Astrocyte (in vitro differentiated cells and primary cell): ENCODE data around the gene WNT9A. TPM values are rescaled to one million over a fixed set of nuclear protein-coding genes. Genes with fewer than 3 reads are reported as not detected.

ENCODE experiments used
- DNase-seq: peaks from one replicate; pipeline ENCODE4 v3.0.0-alpha.2; 2010; ENCODE audit warnings: low read depth
- FAIRE-seq: peaks from 2 replicates; lab custom pipeline; 2011; peaks lifted over from hg19 to GRCh38; lab: Jason Lieb, UNC
- H2AFZ ChIP-seq: 2 replicates; pipeline ENCODE4 v1.6.0; 2012; ENCODE audit warnings: low read depth, low read length, inconsistent platforms
- H3K27ac ChIP-seq: 2 replicates; pipeline ENCODE4 v1.5.1; 2011; ENCODE audit warnings: low read depth, low read length, inconsistent platforms
- H3K27me3 ChIP-seq: 2 replicates; pipeline ENCODE4 v1.6.0; 2011; ENCODE audit warnings: low read length, inconsistent platforms; ENCODE audit not compliant: insufficient read depth
- H3K36me3 ChIP-seq: 2 replicates; pipeline ENCODE4 v1.5.1; 2011; ENCODE audit warnings: low read length, inconsistent platforms; ENCODE audit not compliant: insufficient read depth
- H3K4me1 ChIP-seq: 2 replicates; pipeline ENCODE4 v1.5.1; 2011; ENCODE audit warnings: low read length, inconsistent platforms; ENCODE audit not compliant: insufficient read depth
- H3K4me2 ChIP-seq: 2 replicates; pipeline ENCODE4 v1.6.0; 2012; ENCODE audit warnings: low read length, inconsistent platforms
- H3K4me3 ChIP-seq: 2 replicates; pipeline ENCODE4 v1.5.1; 2011; ENCODE audit warnings: low read depth, mild to moderate bottlenecking, low read length, inconsistent platforms; ENCODE audit not compliant: insufficient read depth
- H3K79me2 ChIP-seq: 2 replicates; pipeline ENCODE4 v1.6.0; 2012; ENCODE audit warnings: mild to moderate bottlenecking, low read length, inconsistent platforms; ENCODE audit not compliant: insufficient read depth
- H3K9ac ChIP-seq: 2 replicates; pipeline ENCODE4 v1.6.0; 2012; ENCODE audit warnings: mild to moderate bottlenecking, low read length, inconsistent platforms
- H3K9me3 ChIP-seq: 2 replicates; pipeline ENCODE4 v1.5.1; 2012; ENCODE audit warnings: low read depth, mild to moderate bottlenecking, low read length, inconsistent platforms; ENCODE audit not compliant: insufficient read depth
- H4K20me1 ChIP-seq: 2 replicates; pipeline ENCODE4 v1.6.0; 2012; ENCODE audit warnings: low read length, inconsistent platforms; ENCODE audit not compliant: insufficient read depth
- H3K27ac Mint-ChIP-seq: one replicate; pipeline ENCODE4 v1.8.0; 2021; ENCODE audit warnings: mild to moderate bottlenecking, mixed read lengths; ENCODE audit not compliant: unreplicated experiment
- H3K27me3 Mint-ChIP-seq: one replicate; pipeline ENCODE4 v1.8.0; 2021; ENCODE audit warnings: low read depth, mixed read lengths; ENCODE audit not compliant: unreplicated experiment
- H3K36me3 Mint-ChIP-seq: one replicate; pipeline ENCODE4 v1.8.0; 2021; ENCODE audit warnings: low read depth, mixed read lengths; ENCODE audit not compliant: unreplicated experiment
- H3K4me1 Mint-ChIP-seq: one replicate; pipeline ENCODE4 v1.8.0; 2021; ENCODE audit warnings: low read depth, mixed read lengths; ENCODE audit not compliant: unreplicated experiment
- H3K4me3 Mint-ChIP-seq: one replicate; pipeline ENCODE4 v1.8.0; 2021; ENCODE audit warnings: mild to moderate bottlenecking, moderate library complexity, mixed read lengths; ENCODE audit not compliant: unreplicated experiment
- H3K9me3 Mint-ChIP-seq: one replicate; pipeline ENCODE4 v1.8.0; 2021; ENCODE audit warnings: mild to moderate bottlenecking, mixed read lengths; ENCODE audit not compliant: unreplicated experiment
- CTCF ChIP-seq: IDR thresholded peaks from 2 replicates; pipeline ENCODE4 v1.5.1; 2011; ENCODE audit warnings: low read depth, mild to moderate bottlenecking, inconsistent platforms, low read length, moderate library complexity; ENCODE audit not compliant: insufficient read depth
- EZH2 ChIP-seq: IDR thresholded peaks from 2 replicates; pipeline ENCODE4 v1.6.1; 2012; ENCODE audit warnings: mild to moderate bottlenecking, low read length, inconsistent platforms; ENCODE audit not compliant: insufficient read depth
- total RNA-seq: library from RNA; stranded (reverse); gene quantifications from 2 replicates; pipeline ENCODE4 v1.2.1, GENCODE V29; 2021

The WNT9A gene
- total RNA-seq, 1 donor from 2014 or later, result 4.1 TPM

GRCh38 chr1:227901239-227901905 lies 46.4 kb downstream of the WNT9A start:
- H3K9ac ChIP-seq, result no peak overlapping the region
- H3K4me1 ChIP-seq, result peaks cover 3% of the 10 kb centered on the region
- H3K27ac ChIP-seq, result no peak overlapping the region
- Mint-ChIP-seq H3K4me1 (peaks cover 2% of the 10 kb centered on the region), H3K9me3 (peaks cover 3% of the 10 kb centered on the region), H3K36me3 (no peaks in the 10 kb centered on the region), H3K4me3 (no peak overlapping the region), H3K27me3 (peaks cover 1% of the 10 kb centered on the region), H3K27ac (no peak overlapping the region)
- no peak for FAIRE-seq
- H3K79me2 ChIP-seq, result no peaks in the 10 kb centered on the region
- H3K4me3 ChIP-seq, result no peak overlapping the region
- no peaks in the 10 kb centered on the region for H4K20me1 ChIP-seq
- no peak overlapping the region for H2AFZ ChIP-seq
- H3K4me2 ChIP-seq, result no peak overlapping the region
- H3K36me3 ChIP-seq, result no peaks in the 10 kb centered on the region
- no peaks in the 10 kb centered on the region for H3K27me3 ChIP-seq
- no peaks in the 10 kb centered on the region for H3K9me3 ChIP-seq
- TF ChIP-seq EZH2, result no peak
- no peak for TF ChIP-seq CTCF
- DNase-seq, result no peak

GRCh38 chr1:227900571-227901051 lies 47.1 kb downstream of the WNT9A start:
- no peaks in the 10 kb centered on the region for H4K20me1 ChIP-seq
- no peak overlapping the region for H3K9ac ChIP-seq
- H3K36me3 Mint-ChIP-seq, result no peaks in the 10 kb centered on the region
- no peak overlapping the region for H3K4me2 ChIP-seq
- no peaks in the 10 kb centered on the region for H3K9me3 ChIP-seq
- no peak overlapping the region for H2AFZ ChIP-seq
- DNase-seq (no peak), FAIRE-seq (no peak)
- H3K36me3 ChIP-seq, result no peaks in the 10 kb centered on the region
- peaks cover 2% of the 10 kb centered on the region for H3K4me1 Mint-ChIP-seq
- H3K27ac ChIP-seq, result no peak overlapping the region
- no peak overlapping the region for H3K4me3 ChIP-seq
- H3K4me1 ChIP-seq, result peaks cover 3% of the 10 kb centered on the region
- H3K27me3 ChIP-seq, result no peaks in the 10 kb centered on the region
- H3K9me3 Mint-ChIP-seq, result peaks cover 3% of the 10 kb centered on the region
- H3K27ac Mint-ChIP-seq, result no peak overlapping the region
- H3K79me2 ChIP-seq, result no peaks in the 10 kb centered on the region
- no peak for TF ChIP-seq CTCF
- no peak for TF ChIP-seq EZH2
- H3K27me3 Mint-ChIP-seq, result peaks cover 1% of the 10 kb centered on the region
- H3K4me3 Mint-ChIP-seq, result no peak overlapping the region

GRCh38 chr1:227899820-227900449 lies 47.8 kb downstream of the WNT9A start:
- Mint-ChIP-seq H3K4me3 (no peak overlapping the region), H3K9me3 (peaks cover 3% of the 10 kb centered on the region), H3K4me1 (peaks cover 2% of the 10 kb centered on the region), H3K36me3 (no peaks in the 10 kb centered on the region), H3K27ac (no peak overlapping the region), H3K27me3 (peaks cover 1% of the 10 kb centered on the region)
- Histone ChIP-seq H3K4me3 (no peak overlapping the region), H3K4me1 (peaks cover 3% of the 10 kb centered on the region), H3K27me3 (no peaks in the 10 kb centered on the region), H3K79me2 (no peaks in the 10 kb centered on the region), H4K20me1 (no peaks in the 10 kb centered on the region), H3K27ac (no peak overlapping the region), H3K36me3 (no peaks in the 10 kb centered on the region), H3K9ac (no peak overlapping the region), H3K9me3 (no peaks in the 10 kb centered on the region), H2AFZ (no peak overlapping the region), H3K4me2 (no peak overlapping the region)
- TF ChIP-seq CTCF (no peak), EZH2 (no peak)
- DNase-seq (no peak), FAIRE-seq (no peak)
